DMS114 treated with DMSO at 0.1 percent for 48 hours (cell line): ENCODE measurements around the gene LDHD.
"Not testable (repeated sequence)": the region's sequence is repeated elsewhere in the genome, so short reads cannot be mapped to it uniquely, and the experiment has no call there.

ENCODE experiments used
- DNase-seq: peaks from one replicate; lab custom pipeline; 2025; ENCODE audit not compliant: unreplicated experiment; lab: John Stamatoyannopoulos, UW

The LDHD gene

DNA sequence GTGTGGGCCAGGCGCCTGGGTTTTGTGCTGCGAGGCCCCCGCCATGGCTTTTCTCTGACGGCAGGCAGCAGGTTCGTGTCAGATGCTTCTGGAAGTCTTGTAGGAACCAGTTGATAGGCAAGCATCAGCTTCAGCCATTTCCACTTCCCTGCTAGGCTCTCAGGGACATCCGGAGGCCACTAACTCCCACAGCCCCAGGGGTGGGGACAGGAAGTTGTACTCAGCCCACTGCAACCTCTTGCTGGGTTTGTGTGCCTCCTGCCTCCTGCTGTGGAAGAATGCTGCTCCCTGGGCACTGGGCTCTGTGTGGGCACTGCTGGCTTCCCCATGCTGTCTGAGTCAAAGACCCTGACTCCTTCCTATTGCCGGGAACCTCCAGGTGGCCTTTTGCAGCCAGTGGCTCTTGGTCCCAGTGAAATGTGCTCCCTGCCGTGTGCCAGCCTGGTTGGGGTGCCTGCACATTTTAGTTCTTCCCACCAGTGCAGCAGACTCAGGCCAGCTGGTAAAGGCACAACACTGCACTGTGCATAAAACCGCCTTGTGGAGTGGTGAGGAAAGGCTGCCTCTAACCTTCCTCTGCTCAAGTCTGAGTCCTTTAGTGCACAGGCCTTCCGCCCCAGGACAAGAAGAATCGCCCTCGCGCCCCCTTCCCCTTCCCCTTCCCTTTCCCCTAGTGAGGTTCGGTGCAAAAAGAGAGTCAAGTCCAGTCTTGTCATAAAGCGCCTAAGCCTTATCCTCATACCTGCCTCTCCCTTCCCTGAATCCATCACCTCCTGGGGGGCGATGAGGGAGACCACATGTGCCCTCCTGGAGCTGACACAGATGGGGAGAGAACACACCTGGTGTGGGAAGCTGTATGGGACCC, 16.6 kb downstream of the LDHD start:
- DNase-seq, result no peak

DNA sequence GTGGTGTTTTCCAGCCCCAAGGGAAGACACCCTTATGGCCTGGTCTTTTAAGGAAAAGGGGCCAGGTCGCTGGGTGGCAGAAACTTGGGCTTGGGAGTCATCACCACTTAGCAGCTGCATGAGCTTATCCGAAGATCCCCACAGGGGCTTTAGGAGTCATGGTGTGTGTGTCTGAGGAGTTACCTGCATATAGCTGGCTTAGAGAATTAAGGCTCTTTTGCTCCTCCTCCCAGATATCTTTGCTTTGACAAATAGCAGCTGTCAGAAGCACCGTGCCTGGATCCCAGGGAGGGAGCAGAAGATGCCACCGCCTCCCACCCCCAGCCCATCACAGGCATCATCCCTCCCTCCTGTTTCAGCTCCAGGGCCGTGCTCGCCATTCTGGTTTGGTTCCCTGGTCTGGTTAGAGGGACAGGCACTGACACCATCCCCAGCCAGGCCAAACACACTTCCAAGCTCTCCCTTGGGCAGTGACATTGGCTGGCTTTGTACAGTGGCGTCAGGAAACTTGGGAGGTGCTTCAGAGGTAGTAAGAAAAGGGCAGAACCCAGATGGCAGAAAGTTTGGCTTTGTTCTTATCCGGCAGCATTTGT, 17.4 kb downstream of the LDHD start:
- DNase-seq, result no peak

GRCh38 chr16:75097941-75098901, 18.4 kb downstream of the LDHD start:
- no peak for DNase-seq

- DNase-seq, result no peak
Observed at GRCh38 chr16:75097191-75097761, 19.3 kb downstream of the LDHD start.

- DNase-seq, result no peak
Observed at GRCh38 chr16:75096656-75097055, 19.9 kb downstream of the LDHD start.

- no peak for DNase-seq
Observed at GRCh38 chr16:75095204-75095621, 21.4 kb downstream of the LDHD start.

DNA sequence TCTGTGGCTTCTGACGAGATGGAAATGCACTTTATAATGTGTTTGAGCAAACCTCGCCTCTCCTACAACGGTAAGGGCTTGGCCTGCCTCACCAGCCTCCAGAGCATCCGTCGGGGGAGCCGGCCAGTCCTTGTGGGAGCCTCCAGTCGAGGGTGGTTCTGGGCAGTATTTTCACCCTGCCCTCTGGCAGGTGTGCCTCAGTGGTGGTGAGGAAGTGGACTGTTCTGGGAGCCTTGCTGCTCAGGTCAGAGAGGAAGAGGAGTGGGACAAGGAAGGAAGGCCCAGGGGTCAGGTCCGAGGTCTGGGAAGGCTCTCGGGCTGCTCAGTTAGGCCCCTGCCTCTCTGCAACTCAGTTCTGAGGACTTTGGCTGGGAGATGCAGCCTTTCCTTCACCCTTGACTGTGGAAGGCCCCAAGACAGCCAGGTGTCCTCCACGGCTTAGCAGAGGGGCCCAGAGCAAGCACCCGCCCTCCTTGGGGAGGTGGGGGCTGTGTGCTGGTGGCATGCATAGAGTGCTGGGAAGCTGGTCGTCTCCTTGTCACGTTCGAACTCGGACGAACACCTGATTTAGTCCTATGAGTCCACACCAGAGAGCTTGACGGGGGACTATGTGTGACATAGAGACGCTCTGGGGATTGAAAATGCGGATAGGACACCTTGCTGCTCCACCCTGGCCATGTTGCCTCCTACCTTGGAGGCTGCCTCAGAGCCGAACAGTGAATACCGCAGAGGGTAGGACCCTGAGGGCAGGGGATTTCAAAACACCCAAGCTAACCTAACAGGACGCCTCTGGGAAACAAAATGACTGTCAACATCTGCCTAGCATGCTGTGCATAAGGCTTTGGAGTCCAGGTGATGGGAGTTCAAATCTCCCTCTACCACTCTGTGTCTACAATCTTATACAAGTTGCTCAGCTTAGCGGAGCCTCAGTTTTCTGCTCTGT, 22.7 kb downstream of the LDHD start:
- no peak for DNase-seq

- DNase-seq, result no peak
Observed at GRCh38 chr16:75092777-75093176, 23.8 kb downstream of the LDHD start.

DNA sequence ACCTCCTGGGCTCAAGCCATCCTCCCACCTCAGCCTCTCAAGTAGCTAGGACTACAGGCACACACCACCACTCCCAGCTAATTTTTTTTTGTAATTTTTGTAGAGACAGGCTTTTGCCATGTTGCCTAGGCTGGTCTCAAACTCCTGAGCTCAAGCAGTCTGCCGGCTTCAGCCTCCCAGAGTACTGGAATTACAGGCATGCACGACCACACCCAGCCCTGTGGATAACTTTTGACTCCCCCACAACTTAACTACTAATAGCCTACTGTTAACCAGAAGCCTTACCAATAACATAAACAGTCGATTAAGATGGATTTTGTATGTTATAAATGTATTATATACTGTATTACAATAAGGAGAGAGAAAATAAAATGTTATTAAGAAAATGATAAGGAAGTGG, 25.0 kb downstream of the LDHD start:
- not testable (repeated sequence) for DNase-seq

DNA sequence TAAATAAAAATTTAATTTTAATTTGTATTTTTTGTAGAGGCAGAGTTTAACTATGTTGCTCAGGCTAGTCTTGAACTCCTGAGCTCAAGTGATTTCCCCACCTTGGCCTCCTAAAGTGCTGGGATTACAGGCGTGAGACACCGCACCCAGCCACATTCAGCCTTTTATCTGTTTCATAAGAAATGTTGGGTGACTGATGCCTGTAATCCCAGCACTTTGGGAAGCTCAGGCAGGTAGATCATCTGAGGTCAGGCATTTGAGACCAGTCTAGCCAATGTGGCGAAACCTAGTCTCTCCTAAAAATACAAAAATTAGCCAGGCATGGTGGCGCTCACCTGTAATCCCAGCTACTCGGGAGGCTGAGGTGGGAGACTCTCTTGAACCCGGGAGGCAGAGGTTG, 25.7 kb downstream of the LDHD start:
- not testable (repeated sequence) for DNase-seq

DNA sequence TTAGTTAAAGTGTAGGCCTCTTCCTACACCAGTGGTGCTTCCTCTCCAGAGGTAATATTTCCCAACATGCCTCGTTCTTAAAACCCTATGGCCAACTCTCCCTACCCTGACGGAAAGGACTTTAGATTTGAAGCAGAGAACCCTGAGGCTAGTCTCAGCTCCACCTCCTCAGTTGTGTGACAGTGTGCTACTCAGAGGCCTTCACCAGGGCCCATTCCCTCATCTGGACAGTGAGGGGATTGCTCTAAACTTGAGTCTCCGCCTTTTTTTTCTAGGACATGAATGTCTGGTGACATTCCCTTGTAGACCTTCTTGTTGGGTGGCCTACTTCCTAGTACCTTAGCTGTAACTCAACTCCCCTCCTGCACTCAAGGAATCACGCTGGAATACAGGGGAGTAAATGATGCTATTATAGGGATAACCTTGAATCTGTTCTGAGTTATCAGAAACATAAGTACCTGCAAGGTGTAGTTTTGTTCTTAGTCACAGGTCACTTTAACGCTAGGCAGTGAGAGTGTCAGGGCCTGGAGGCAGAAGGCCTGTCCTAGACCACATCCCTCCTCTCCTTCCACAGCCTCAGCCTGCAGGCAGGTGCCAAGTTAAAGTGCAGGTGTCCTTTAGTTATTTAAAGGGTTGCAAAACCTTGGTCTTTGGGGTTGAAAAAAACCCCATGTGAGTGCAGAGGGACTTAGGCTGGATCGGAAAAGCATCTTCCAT, 26.9 kb downstream of the LDHD start:
- no peak for DNase-seq

DNA sequence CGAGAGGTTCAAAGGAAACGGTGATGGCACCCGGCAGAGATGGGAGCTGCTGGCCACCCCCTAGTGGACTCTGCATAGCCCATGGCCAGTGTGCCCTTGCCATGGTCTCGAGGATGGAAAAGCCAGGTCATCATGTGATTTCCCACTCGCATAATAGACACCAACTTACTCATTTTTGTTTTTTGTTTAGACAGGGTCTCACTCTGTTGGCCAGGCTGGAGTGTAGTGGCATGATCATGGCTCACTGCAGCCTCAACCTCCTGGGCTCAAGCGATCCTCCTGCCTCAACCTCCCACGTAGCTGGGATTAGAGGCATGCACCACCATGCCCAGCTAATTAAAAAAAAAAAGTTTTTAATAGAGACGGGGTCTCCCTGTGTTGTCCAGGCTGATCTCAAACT, 27.6 kb downstream of the LDHD start:
- no peak for DNase-seq

DNA sequence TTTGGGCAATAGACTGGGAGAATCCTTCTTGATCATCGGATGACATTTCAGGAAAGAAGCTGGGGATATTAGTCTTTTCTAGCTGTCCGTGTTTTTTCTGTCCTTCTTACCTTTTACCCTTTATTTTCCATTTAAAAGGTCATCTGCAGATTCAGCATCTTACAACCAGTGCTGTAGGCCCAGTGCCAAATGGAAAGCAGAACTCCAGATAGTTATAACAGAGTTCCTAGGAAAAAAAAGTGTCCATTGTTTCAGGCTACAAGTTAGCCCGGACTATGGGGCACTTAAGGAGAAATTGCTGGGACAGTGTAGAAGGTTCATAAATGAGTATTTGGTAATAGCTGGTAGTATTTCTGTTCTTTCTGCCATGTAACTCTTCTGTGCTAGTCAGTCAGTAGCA, 28.4 kb downstream of the LDHD start:
- no peak for DNase-seq

GRCh38 chr16:75087375-75087979, 29.1 kb downstream of the LDHD start:
- DNase-seq, result no peak

DNA sequence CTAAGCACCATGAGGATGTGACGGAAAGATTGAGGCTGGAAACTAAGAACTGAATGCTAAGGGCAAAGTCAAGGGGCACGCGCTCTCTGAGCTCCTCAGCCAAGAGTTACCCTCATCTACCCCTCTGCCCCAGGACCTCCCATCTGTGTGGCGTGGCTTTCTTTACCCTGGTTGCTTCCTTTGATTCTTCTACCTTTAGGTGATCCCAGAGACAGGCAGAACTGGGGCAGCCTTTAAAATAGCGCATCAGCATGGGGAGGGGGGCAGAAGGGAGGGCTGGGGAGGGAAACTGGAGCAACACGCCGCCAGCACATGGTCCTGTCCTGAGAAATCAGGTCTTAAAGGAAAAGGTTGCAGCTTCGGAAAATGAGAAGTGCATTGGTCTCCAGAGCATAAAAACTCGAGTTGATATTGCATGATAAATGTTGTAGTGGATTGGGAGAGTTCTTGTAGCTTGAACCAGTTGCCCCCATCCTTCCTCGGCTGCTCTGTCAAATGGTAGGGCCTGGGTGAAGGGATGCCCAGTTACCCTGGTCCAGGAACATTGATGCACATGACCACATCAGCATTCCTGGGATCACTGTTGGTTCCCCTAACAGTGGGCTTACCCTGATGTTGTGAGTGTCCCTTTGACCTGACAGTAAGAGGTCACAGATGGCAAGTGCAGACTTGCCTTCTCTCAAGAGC, 29.7 kb downstream of the LDHD start:
- no peak for DNase-seq

DNA sequence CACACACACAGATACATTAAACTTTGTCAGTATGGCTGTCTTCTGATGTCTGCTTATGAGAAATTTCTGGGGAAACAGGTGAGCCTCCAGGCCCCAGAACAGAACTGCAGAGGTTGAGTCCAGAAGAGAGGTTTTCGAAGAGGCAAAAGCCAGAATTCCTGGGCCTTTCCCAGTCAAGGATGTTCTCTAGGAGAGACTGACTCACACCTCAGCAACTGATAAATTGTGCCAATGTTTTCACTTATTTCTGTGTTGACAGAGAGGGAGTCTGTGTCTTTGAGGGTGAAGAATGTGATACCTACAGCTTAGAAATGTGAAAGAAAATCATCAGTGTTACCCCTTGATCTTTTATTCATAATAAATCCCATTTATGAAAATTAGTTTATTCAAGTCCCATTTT, 30.3 kb downstream of the LDHD start:
- DNase-seq, result no peak

GRCh38 chr16:75085556-75085955, 31.0 kb downstream of the LDHD start:
- no peak for DNase-seq

- no peak for DNase-seq
Observed at GRCh38 chr16:75083813-75084212, 32.8 kb downstream of the LDHD start.
